Lower lobe of right lung (tissue), 2 donors: ENCODE measurements around the gene CDK11B. TPM values are rescaled to one million over a fixed set of nuclear protein-coding genes. Genes with fewer than 3 reads are reported as not detected.

Experiments
- ATAC-seq, 2 donors: fragments of 200-7000 bp; cut with Tn5 transposase; one replicate each; pipeline ENCODE4 v1.9.1; 2020 to 2022; ENCODE audit warnings: mild to moderate bottlenecking in 2 of 2, moderate library complexity in 2 of 2
- DNase-seq: peaks from one replicate; pipeline ENCODE4 v3.0.0-alpha.2; 2020
- H3K27ac ChIP-seq: fragments of 200-600 bp; one replicate; pipeline ENCODE4 v1.8.0; 2022
- H3K27me3 ChIP-seq: fragments of 200-600 bp; one replicate; pipeline ENCODE4 v1.8.0; 2022; ENCODE audit warnings: low read depth
- H3K36me3 ChIP-seq: fragments of 200-600 bp; one replicate; pipeline ENCODE4 v1.8.0; 2022; ENCODE audit warnings: mild to moderate bottlenecking
- H3K4me1 ChIP-seq: fragments of 200-600 bp; one replicate; pipeline ENCODE4 v1.8.0; 2022
- H3K4me3 ChIP-seq: fragments of 200-600 bp; one replicate; pipeline ENCODE4 v1.8.0; 2022; ENCODE audit warnings: mild to moderate bottlenecking
- H3K9me3 ChIP-seq: fragments of 200-600 bp; one replicate; pipeline ENCODE4 v1.8.0; 2022
- intact Hi-C: fragments of 100-400 bp; cut with DNase I; formaldehyde crosslinking; loops from one replicate; pipeline ENCODE4 v1.11.0; 2022
- total RNA-seq: library from RNA; stranded (reverse); fragmentation: NEBNext Ultra II Directional; extraction: Animal tissue kit (Norgen Biotek cat#: 25700); gene quantifications from one replicate; pipeline ENCODE4 v1.2.1, GENCODE V29; 2021
- TF ChIP-seq, protein P1 (sequence below): fragments of 200-600 bp; IDR thresholded peaks from one replicate; pipeline ENCODE4 v1.8.0; 2022; ENCODE audit warnings: antibody characterized with exemption, mild to moderate bottlenecking
- donor health status: DM: no; HTN: yes; CAD: no; lungs with severe emphysema.

CDK11B gene
- total RNA-seq, 1 donor from 2014 or later = 23.0 TPM

DNA sequence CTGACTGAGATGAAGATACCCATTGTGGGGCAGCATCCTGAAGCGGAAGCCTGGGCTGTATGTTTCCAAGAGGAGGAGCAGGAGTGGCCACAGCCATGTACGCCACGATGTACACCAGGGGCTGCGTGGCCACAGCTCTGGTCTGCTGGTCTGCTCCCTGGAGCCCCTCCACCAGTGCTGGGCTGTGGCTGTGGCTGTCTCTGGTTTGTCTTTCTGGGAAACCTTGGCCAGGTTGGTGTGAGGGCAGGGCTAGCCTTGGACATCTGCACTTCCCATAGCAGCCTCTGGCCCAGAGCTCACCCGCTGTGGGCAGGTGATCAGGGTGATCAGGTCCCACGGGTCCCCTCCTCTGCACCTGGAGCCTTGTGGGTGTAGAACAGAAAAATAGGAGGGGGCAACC is 40.9 kb downstream of the CDK11B start:
- Histone ChIP-seq H3K4me3 (no peak overlapping the region), H3K4me1 (peaks cover 28% of the 10 kb centered on the region), H3K27ac (no peak overlapping the region), H3K27me3 (no peaks in the 10 kb centered on the region), H3K36me3 (peaks cover 14% of the 10 kb centered on the region), H3K9me3 (no peaks in the 10 kb centered on the region)
- TF ChIP-seq, protein P1, sequence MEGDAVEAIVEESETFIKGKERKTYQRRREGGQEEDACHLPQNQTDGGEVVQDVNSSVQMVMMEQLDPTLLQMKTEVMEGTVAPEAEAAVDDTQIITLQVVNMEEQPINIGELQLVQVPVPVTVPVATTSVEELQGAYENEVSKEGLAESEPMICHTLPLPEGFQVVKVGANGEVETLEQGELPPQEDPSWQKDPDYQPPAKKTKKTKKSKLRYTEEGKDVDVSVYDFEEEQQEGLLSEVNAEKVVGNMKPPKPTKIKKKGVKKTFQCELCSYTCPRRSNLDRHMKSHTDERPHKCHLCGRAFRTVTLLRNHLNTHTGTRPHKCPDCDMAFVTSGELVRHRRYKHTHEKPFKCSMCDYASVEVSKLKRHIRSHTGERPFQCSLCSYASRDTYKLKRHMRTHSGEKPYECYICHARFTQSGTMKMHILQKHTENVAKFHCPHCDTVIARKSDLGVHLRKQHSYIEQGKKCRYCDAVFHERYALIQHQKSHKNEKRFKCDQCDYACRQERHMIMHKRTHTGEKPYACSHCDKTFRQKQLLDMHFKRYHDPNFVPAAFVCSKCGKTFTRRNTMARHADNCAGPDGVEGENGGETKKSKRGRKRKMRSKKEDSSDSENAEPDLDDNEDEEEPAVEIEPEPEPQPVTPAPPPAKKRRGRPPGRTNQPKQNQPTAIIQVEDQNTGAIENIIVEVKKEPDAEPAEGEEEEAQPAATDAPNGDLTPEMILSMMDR = no peak
- ATAC-seq = no peak
- intact Hi-C loops = no loop called here
- DNase-seq = no peak

DNA sequence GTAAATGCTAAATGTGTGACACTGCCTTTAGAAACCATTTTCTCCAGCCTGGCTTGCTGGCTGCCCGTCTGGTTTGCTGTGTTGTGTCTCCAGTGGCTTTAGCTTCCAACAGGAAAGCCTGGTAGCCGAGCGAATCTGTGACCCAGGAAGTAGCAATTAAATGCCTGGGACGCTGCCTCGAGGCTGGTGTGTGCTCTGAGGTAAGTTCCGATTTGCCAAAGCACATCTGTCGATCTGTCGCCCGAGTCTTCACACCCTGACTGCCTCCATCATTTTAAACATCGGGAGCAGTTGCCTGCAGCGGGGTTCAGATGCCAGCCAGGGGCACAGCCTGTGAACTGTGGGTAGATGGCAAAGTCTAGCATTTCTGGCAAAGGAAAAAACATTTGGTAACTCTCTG is 41.3 kb downstream of the CDK11B start:
- Histone ChIP-seq H3K27ac (no peak overlapping the region), H3K27me3 (no peaks in the 10 kb centered on the region), H3K36me3 (peaks cover 14% of the 10 kb centered on the region), H3K4me1 (peaks cover 28% of the 10 kb centered on the region), H3K4me3 (no peak overlapping the region), H3K9me3 (no peaks in the 10 kb centered on the region)
- no peak for DNase-seq
- TF ChIP-seq, protein P1 = no peak
- no peak for ATAC-seq
- intact Hi-C loops = no loop called here

DNA sequence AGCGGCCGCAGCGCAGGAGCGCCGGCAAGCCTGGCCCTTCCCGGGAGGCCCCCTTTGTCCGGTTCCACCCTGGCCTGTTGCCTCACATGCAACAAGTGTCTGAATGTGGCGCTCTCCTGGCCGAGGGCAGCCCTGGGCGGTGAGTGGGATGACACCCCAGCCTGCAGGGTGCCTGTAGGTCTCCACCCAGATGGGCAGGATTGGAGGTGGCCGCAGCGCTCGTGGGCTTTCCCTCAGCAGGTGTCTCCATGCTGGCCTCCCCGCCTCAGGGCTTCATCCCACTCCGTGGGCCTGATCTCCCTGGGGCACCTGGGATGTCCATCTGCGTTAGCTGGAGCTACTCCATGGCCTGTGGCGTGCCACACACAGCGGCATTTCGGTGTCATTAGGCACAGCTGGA is 42.0 kb downstream of the CDK11B start:
- Histone ChIP-seq H3K4me1 (peaks cover 28% of the 10 kb centered on the region), H3K36me3 (peaks cover 14% of the 10 kb centered on the region), H3K27me3 (no peaks in the 10 kb centered on the region), H3K27ac (no peak overlapping the region), H3K4me3 (peak overlapping the region; percentile 96), H3K9me3 (no peaks in the 10 kb centered on the region)
- ATAC-seq (no peak), DNase-seq (no peak)
- TF ChIP-seq, protein P1 = no peak
- intact Hi-C loops = no loop called here

DNA sequence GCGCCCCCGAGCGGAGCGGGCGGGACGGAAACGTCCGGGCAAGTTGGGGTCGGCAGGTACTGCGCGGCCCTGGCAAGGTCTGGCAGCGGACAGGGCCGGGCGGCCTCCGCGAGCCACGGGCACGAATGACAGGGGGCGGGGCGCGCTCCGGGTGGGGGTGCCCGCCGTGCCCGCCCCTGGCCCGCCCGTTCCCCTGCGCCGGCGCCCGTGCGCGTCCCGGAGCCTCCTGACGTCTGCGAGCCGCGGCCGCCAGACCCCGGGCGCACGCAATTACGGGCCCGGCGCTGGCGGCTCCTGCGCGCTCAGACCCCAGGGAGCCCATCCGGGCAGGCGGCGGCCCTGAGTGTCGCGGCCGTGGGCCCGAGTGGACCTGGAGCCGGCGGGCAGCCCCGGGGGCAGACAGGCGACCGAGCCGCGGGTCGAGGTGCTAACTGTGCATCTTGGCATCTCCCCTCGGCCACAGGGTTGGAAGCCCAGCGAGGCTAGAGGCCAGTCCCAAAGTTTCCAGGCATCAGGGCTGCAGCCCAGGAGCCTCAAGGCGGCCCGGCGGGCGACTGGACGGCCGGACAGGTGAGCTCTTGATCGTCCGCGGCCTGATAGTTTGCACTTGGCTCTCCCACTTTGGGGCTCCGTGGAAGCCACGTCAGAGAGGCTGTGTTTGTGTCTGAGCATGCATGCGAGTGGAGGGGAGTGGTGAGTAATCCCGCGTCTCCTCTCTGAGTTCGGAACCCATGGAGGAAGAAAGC is 42.6 kb downstream of the CDK11B start:
- no peaks in the 10 kb centered on the region for H3K9me3 ChIP-seq
- H3K27ac ChIP-seq = peak overlapping the region; percentile 100
- DNase-seq = no peak
- peaks cover 33% of the 10 kb centered on the region for H3K4me1 ChIP-seq
- TF ChIP-seq, protein P1 = no peak
- H3K27me3 ChIP-seq = no peaks in the 10 kb centered on the region
- intact Hi-C loops = no loop called here
- H3K4me3 ChIP-seq = peak overlapping the region; percentile 96
- peak; percentile 8 to 14 for ATAC-seq
- peaks cover 14% of the 10 kb centered on the region for H3K36me3 ChIP-seq

DNA sequence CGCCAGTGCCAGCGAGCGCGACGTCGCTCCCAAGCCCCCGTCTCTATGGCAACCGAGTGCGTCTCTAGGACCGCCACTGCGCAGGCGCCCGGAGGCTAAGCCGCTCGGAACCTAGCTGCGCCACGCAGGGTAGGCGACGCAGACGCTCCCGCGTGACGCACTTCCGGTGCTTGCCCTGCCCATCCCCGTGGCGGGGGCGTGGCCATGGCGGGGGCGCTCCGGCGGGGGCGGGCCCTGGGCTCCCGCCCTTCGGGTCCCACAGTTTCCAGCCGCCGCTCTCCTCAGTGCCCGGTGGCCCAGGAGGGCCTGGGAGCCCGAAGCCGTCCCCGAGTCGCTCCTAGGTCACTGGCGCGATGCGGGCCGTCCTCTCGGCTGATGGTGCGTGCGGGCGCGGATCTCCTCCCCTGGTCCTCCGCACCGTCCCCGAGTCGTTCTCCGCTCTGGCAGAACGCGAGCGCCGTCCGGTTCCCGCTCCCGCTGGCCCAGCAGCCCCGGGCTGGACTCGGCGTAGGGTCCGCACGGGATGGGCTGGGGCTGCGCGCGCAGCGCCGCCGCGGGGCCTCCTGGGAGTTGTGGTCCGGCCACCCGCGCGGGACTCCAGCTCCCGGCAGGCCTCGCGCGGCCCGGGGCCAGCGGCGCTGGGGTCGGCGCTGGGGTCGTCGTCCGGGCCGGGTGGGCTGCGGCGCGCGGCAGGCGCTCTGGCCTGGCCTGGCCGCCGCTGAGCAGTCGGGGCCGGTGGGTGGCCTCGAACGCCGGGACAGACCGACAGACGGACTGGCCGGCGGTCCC is 43.4 kb downstream of the CDK11B start, which contains the start of gene MIB2:
Gene MIB2 (plus strand): TSS at position 245 of the 789 bp plus-strand sequence. CDS start 7,953 bp downstream, outside the sequence.
- Histone ChIP-seq H3K9me3 (no peaks in the 10 kb centered on the region), H3K36me3 (peaks cover 14% of the 10 kb centered on the region), H3K4me1 (peaks cover 41% of the 10 kb centered on the region), H3K4me3 (peak within 1 kb of the TSS; percentile 96), H3K27ac (peak within 1 kb of the TSS; percentile 100), H3K27me3 (no peaks in the 10 kb centered on the region)
- intact Hi-C loops = no loop called here
- ATAC-seq = peak; percentile 93 to 96
- TF ChIP-seq, protein P1 = no peak
- DNase-seq = peak; percentile 98
